GM21515 (cell line): ENCODE data around the gene SEMA4F.

Source experiments
- ATAC-seq: cut with Tn5 transposase; IDR thresholded peaks from one replicate; pipeline ENCODE4 v1.9.1; 2021; ENCODE audit not compliant: unreplicated experiment

SEMA4F gene

DNA sequence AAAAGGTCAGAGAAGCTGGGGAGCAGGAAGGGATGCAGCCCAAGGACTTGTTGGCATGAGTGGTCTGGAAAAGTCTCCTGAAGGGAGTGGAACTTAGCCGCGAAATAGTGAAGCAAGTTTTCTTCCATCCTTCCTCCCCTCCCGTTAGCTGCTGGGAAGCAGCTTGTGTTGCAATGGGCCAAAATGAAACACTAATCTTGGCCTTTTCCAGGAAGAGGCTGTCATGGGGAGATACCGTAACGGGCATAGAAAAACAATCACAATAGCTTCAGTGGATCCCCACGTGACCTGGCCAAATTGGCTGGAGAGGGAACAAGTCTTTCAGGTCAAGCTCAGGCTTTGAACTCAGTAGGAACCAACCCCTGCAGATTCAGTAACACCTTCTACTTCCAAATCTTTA, 49.3 kb downstream of the SEMA4F start:
- no peak for ATAC-seq

DNA sequence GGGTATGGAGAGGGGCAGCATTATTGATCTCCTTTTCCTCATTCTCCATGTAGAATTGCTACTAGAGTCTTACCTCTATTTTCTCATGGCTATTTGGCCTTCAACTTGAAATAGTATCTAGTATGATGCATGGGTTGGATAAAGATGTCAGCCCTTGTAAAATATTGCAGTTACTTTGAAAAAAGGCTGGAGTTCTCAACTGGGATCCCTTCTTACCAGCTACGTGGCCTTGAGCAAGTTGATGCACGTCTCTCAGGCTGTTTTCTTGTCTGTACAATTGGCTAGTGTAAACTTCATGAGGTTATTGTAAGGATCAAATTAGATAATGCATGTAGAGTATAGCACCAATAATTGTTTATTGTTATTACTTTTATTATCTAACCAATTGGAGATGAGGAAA, 50.2 kb downstream of the SEMA4F start:
- ATAC-seq = no peak

DNA sequence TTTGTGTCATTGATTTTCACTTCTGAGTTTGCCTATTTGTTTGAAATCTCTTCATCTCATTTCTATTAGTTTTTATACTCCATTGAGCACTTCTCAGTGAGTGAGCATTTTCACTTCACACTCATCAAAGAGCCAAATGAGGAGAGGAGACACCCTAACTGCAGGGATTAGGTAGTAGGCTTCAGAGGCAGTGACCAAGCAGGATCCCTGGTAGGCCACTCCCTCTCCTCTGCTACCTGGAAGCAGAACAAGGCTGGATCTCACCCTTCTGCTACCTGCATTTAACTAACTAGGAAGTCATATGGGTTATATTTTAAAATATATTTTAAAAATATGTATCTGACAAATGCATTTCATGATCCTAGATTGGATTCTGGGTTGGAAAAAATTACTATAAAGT, 52.7 kb downstream of the SEMA4F start:
- no peak for ATAC-seq

DNA sequence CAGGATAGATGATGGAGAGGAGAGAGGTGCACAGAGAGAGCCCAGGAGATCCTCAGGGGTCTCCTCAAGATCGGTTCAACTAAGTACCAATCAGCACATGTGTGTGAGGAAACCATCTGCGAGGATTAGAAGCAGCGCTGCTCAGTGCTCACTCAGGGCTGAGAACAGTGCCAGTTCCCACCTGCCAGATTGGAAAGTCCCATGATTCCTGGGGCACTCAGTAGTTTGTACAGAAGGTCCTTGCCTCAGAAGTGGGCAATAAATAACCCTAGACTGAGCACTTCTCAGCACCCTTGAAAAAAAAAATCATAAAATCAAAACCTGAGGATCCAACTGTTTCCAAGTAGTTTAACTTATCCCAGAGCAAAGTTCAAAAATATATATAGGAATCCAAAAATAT, 53.8 kb downstream of the SEMA4F start:
- ATAC-seq = no peak

DNA sequence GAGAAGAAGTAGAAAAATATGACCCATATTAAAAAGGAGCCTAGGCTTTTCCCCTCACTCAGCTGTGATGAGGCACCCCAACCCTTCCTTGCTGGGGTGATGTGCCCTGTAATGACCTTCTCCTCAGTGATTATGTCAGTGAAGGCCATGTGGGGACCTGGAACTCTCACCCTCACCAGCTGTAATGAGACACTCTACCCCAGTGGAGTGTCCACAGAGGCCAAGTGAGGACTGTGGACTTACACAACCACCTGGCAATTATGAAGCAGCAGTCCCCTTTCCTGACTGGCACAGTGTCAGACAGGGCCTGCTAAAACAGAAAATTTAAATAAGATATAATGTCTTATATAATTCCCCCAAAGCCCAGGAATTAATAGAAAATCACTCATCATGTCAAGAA, 54.2 kb downstream of the SEMA4F start:
- ATAC-seq = no peak

DNA sequence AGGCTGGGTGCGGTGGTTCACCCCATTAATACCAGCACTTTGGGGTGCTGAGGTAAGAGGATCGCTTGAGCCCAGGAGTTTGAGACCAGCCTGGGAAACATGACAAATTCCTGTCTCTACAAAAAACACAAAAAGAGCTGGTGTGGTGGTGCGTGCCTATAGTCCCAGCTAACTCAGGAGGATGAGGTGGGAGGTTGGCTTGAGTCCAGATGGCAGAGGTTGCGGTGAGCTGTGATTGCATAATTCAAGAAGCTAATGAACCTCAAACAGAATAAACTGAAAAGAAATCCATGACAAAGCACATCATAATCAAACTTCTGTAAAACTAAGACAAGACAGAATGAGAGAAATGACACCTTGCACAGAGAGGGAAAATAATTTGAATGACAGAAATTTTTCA, 54.8 kb downstream of the SEMA4F start:
- no peak for ATAC-seq

DNA sequence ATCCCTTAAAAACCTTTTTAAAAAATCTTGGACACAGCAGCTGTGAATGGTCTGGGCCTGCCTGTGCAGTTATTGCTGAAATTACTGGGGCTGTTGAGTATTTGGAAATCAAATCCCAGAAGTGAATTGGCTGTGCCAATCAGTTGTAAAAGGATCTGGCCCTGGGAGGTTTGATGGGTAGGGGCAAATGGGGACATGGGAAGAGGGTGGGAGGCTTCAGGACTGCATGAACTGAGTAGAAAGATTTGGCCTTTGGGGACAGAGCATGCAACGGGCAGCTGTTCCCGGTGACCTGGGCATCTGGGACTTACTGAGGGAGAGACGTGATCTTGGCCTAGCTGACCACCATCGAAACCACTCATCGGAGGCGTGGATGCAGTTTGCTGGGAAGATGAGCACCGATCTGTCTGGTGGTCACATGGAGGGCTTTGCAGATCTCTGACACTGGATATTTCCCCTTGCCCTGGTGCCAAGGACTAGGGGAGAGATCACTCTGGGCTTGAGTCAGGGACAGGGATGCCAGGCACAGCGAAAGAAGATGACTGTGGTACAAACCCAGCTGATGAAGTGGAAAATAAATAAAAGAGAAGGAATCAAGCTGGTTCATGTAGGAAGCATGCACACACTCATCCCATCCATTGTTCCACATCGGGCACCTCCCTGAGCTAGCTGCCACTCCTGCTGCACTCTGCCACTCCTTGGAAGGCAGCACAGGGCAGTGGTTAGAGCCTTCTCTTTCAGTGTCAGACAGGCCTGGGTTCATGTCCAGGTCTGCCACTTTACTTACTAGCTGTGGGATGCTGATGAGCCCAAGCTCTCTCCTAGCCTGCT, 58.4 kb downstream of the SEMA4F start:
- no peak for ATAC-seq

DNA sequence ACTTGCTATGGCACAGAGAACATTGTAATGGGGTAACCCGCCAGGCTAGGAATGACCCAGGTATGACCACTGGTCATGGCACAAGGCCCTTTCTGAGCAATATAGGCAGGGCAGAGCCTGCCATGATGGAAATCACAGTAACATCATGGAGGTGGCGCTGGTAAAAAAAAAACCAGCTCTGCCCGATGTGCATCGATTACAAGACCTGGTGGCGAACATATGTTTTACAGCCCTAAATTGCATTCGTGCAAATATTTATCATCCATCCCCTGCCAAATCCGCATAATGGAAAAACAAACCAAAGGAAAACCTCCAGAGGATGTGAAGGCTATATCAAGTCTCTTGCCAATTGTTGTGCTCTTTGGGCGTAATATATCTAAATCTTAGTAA, 60.6 kb downstream of the SEMA4F start:
- ATAC-seq = no peak

DNA sequence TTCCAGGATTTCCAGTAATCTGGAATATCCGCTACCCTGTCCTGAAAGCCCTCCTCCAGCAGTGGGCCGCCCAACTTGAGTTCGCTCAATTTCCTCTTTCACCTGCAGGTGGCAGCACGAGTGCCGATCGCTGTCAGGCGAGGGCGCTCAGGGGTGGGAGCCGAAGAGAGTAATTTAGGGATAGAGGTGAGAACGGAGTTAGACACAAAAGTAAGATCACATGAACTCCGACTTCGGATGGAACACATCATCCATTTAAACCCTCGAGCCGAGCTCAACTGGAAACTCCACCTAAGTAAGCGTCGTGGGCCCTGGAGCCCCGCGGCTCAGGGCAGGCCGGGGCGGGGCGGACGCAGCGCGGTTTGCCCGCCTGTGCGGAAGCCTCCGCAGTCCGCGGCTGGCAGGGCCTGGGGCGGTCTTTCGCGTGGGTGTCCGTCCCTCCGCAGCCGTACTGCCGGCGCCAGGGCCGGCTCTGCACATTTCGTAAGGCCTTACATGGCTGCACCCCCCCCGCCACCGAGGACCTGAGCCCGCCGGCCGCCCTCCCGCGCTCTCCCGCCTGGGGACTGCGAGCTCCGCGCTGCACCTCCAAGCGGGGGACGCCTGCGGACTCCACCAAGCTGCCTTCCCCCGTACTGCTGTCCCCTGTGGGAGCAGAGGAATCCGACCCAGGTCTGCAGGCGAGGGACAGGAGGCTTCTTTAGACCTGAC, 61.2 kb downstream of the SEMA4F start:
- ATAC-seq = peak; percentile 90

DNA sequence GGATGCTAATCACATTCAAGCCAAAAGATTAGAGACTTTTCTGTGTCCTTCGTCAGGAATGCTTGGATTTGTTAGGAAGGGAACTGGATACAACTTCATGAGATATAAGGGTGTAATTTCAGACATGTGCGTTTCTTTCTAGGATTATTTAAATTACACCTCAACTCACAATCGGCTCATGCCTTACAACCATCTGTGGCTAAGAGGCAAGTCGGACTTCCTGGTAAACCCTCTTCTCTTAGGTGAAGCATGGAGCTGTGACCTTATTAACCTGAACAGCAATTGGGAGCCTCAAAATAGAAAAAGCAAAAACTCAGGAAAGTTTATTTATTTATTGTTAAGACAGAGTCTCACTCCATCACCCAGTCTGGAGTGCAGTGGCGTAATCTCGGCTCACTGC, 61.8 kb downstream of the SEMA4F start:
- no peak for ATAC-seq

DNA sequence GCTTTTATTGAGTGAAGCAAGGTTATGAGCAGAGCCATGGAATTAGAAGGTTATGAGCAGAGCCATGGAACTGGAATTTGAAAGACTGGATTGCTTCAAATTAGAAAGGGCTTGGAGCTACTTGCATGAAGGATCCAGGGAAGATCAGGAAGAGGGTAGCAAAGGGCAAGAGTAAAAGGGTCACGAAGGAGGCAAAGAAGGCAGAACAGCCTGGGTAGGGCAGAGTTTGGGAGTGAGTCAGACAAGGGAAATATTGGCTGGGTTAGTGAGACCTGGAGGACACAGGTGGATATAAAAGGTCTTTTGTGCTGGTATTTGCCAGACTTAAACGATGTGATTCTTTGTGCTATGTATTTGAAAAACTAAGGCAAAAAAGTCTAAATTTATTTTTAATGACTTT, 65.0 kb downstream of the SEMA4F start:
- ATAC-seq = no peak

DNA sequence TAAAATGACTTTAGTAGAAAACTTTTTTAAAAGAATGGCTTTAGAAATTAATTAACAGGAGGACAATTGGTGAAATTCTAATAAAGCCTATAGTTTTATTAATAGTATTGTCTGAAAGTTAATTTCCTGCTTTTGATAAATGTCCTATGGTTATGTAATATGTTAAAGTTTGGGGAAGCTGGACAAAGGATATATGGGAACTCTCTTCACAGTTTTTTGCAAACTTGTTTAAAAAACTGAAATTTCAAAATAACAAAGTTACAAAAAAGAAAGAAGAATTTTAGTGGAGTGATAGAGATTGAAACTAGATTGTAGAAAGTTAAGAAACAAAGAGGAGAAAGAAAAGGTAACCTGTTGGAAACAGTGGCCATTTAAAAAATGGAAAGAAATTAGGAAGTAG, 67.3 kb downstream of the SEMA4F start:
- no peak for ATAC-seq

DNA sequence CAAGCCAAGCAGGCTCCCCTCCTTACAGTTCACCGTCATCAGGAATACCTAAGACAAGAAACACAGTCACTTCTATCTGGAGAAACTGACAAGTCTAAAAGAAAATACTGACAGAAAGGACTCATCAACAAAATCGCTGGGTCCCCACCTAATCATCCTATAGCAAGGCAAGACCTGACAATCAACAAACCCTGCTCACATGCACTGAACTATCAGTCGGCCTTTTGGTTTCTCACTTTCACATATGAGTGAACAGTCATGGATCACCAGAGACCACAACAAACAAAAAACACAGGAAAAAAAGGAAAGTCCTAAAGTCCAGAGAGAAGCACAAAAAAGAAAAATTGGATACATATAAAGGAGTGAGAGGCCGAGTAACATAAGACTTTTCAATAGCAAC, 70.4 kb downstream of the SEMA4F start:
- no peak for ATAC-seq

DNA sequence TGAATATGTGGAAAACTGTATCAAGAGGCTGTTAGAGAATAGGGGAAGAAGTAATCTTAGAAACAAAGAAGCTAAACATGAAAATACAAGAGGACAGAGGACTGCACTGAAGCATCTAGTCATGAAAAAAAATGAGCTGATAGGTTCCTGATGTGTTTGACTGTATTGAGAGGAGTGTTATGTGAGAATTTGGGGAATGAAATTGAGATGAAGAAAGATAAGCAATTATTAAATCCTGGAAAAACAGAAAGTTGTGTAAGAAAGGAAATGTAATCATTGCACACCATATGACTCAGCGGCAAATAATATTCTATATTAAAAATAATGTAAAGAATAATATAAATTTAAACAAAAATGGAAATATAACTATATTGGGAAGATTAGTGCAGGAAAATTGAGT, 71.2 kb downstream of the SEMA4F start:
- no peak for ATAC-seq

DNA sequence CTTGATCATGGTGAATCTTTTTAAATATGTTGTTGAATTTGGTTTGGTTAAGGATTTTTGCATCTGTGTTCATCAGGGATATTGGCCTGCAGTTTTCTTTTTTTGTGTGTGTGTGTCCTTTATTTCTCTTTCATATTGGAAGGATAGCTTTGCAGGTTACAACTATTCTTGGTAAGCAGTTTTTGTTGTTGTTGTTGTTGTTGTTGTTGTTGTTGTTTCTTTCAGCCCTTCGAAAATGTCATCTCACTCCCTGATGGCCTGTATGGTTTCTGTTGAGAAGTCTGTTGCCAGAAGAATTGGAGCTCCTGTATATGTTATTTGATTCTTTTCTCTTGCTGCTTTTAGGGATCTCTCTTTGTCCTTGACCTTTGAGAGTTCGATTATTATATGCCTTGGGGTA, 74.8 kb downstream of the SEMA4F start:
- ATAC-seq = no peak

DNA sequence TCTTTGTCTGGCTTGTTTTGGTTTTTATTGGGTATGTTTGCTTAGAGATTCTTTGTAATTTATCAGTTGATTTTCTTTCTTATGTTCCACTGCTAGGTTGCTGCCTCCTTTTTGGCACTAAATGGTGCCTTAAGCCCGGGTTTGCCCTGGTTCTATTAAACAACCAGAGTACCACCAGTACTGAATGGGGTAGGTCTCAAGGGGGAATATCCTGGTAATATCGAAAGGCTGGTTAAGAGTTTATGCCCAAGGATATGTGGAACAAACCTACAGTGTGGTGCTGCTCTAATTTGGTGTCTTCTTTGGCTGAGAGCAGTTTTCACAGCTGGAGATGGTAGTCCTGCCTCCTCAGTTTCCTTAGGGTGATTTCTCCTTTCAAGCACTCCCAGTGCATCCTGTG, 76.5 kb downstream of the SEMA4F start:
- no peak for ATAC-seq
